Upper lobe of left lung (tissue), 6 donors: ENCODE data around the gene CUEDC1. TPM values are rescaled to one million over a fixed set of nuclear protein-coding genes. Genes with fewer than 3 reads are reported as not detected.

ENCODE experiments used
- ATAC-seq, 2 donors: fragments of 200-7000 bp; cut with Tn5 transposase; one replicate each; pipeline ENCODE4 v1.9.1; 2022; ENCODE audit warnings: mild to moderate bottlenecking in 2 of 2, moderate library complexity in 2 of 2; ENCODE audit not compliant: low FRiP score in 2 of 2
- DNase-seq, 2 donors: peaks; one replicate each; pipeline ENCODE4 v3.0.0-alpha.2; 2019 to 2020
- H3K27ac ChIP-seq, 4 donors: fragments of 200-600 bp; sonication (generic); one replicate each; pipeline ENCODE4 v1.5.1; 2016 to 2019
- H3K27me3 ChIP-seq, 4 donors: fragments of 200-600 bp; sonication (generic); one replicate each; pipeline ENCODE4 v1.5.1; 2017 to 2019
- H3K36me3 ChIP-seq, 4 donors: fragments of 200-600 bp; sonication (generic); one replicate each; pipeline ENCODE4 v1.5.1; 2016 to 2019
- H3K4me1 ChIP-seq, 4 donors: fragments of 200-600 bp; sonication (generic); one replicate each; pipeline ENCODE4 v1.5.1; 2018 to 2019
- H3K4me3 ChIP-seq, 4 donors: fragments of 200-600 bp; sonication (generic); one replicate each; pipeline ENCODE4 v1.5.1; 2017 to 2019; ENCODE audit warnings: mild to moderate bottlenecking in 2 of 4, moderate library complexity in 1 of 4
- H3K9me3 ChIP-seq, 4 donors: fragments of 200-600 bp; sonication (generic); one replicate each; pipeline ENCODE4 v1.5.1; 2018 to 2019
- EP300 ChIP-seq, 4 donors: sonication (generic); formaldehyde crosslinking; IDR thresholded peaks; one replicate each; pipeline ENCODE4 v1.5.1; 2017; ENCODE audit warnings: antibody characterized with exemption in 4 of 4, control low read depth in 2 of 4
- POLR2A ChIP-seq, 4 donors: fragments of 450-650 bp; IDR thresholded peaks; one replicate each; pipeline ENCODE4 v1.5.1; 2016 to 2017; ENCODE audit warnings: antibody characterized with exemption in 4 of 4, mild to moderate bottlenecking in 2 of 4
- POLR2AphosphoS5 ChIP-seq, 2 donors: sonication (generic); formaldehyde crosslinking; IDR thresholded peaks; one replicate each; pipeline ENCODE4 v1.5.1; 2017; ENCODE audit warnings: antibody characterized with exemption in 2 of 2
- WGBS, 2 donors: methylation state at CpG; one replicate each; pipeline ENCODE4 v1.1.5; 2017 to 2018; 5-methylcytosine and 5-hydroxymethylcytosine counted together
- total RNA-seq, 6 donors: library from RNA; depleted of rRNA in 4 of 6; stranded (reverse); fragments of >200 nt in 4 of 6; gene quantifications; one replicate each; pipeline versions ENCODE4 v1.1.0 to v1.2.1, GENCODE V29; 2016 to 2021
- TF ChIP-seq, protein P1 (sequence below), 6 experiments: fragments of 450-650 bp in 4 of 6; fragments of 200-600 bp in 2 of 6; sonication (generic) in 2 of 6; IDR thresholded peaks; one replicate each; pipeline ENCODE4 v1.5.1; 2016 to 2019; ENCODE audit warnings: antibody characterized with exemption in 6 of 6
- donor health status: DM: no; HTN: no; CAD: no; lungs with moderate emphysema.
- donor health status: DM: no; HTN: yes; CAD: no; lungs with severe emphysema.

Gene CUEDC1
- total RNA-seq, 6 donors from 2014 or later = 33.3 to 119 (median 54.4) TPM

- peak overlapping the region in 3 of 4 donors; percentile 18 to 49 (median 46) for H3K27ac ChIP-seq
- H3K4me1 ChIP-seq = peaks cover 20 to 53% (median 38%) of the 10 kb centered on the region in 4 donors
- WGBS, 2 donors = 72 to 79% methylated on average over 4 of the region's 4 CpGs
Observed at GRCh38 chr17:57929386-57929785, 25.8 kb downstream of the CUEDC1 start.

DNA sequence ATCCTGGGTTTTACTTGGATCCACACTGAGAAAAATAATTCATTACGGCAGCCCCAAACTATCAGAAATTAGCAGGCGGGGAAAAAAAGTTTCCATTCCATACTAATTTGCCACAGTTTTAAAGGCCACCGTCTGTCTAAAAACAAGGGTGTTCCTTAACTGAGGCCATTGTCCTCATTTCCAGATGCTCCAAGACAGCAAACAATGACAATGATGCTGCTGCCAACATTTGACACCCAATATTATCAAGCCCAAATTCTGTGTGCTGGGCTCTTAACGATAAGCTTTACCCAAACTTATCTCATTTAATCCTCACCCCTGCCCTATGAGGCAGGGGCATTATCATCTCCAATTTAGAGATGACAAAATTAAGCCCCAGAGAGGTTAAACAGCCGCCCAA, 26.3 kb downstream of the CUEDC1 start:
- Histone ChIP-seq H3K4me1 (peaks cover 20 to 53% (median 38%) of the 10 kb centered on the region in 4 donors), H3K9me3 (no peaks in the 10 kb centered on the region), H3K4me3 (no peak overlapping the region), H3K27ac (peak overlapping the region in 3 of 4 donors; percentile 18 to 49 (median 46)), H3K36me3 (no peaks in the 10 kb centered on the region), H3K27me3 (no peaks in the 10 kb centered on the region)
- no peak for ATAC-seq
- TF ChIP-seq EP300 (IDR thresholded peaks at IDR 0.05) = no peak
- TF ChIP-seq POLR2A (IDR thresholded peaks at IDR 0.05) = no peak
- TF ChIP-seq POLR2AphosphoS5 (IDR thresholded peaks at IDR 0.05) = no peak
- TF ChIP-seq, protein P1, sequence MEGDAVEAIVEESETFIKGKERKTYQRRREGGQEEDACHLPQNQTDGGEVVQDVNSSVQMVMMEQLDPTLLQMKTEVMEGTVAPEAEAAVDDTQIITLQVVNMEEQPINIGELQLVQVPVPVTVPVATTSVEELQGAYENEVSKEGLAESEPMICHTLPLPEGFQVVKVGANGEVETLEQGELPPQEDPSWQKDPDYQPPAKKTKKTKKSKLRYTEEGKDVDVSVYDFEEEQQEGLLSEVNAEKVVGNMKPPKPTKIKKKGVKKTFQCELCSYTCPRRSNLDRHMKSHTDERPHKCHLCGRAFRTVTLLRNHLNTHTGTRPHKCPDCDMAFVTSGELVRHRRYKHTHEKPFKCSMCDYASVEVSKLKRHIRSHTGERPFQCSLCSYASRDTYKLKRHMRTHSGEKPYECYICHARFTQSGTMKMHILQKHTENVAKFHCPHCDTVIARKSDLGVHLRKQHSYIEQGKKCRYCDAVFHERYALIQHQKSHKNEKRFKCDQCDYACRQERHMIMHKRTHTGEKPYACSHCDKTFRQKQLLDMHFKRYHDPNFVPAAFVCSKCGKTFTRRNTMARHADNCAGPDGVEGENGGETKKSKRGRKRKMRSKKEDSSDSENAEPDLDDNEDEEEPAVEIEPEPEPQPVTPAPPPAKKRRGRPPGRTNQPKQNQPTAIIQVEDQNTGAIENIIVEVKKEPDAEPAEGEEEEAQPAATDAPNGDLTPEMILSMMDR (IDR thresholded peaks at IDR 0.05) = no peak
- DNase-seq = no peak
- 75 to 76% methylated on average over 5 of the region's 5 CpGs for WGBS, 2 donors

More at GRCh38 chr17:57929386-57929785, 25.8 kb downstream of the CUEDC1 start:
- no peak for DNase-seq
- H3K36me3 ChIP-seq = no peaks in the 10 kb centered on the region
- H3K27me3 ChIP-seq = no peaks in the 10 kb centered on the region
- H3K9me3 ChIP-seq = no peaks in the 10 kb centered on the region
- TF ChIP-seq, protein P1 (IDR thresholded peaks at IDR 0.05) = no peak
- TF ChIP-seq POLR2A (IDR thresholded peaks at IDR 0.05) (no peak), POLR2AphosphoS5 (IDR thresholded peaks at IDR 0.05) (no peak), EP300 (IDR thresholded peaks at IDR 0.05) (no peak)
- H3K4me3 ChIP-seq = no peak overlapping the region
- peak in 1 of 2 donors; percentile 51 for ATAC-seq

GRCh38 chr17:57927048-57927723, 28.0 kb downstream of the CUEDC1 start:
- peaks cover 22 to 60% (median 43%) of the 10 kb centered on the region in 4 donors for H3K4me1 ChIP-seq
- peak in 1 of 2 donors; percentile 69 for ATAC-seq
- WGBS, 2 donors = 47 to 49% methylated on average over 5 of the region's 5 CpGs
- H3K27ac ChIP-seq = peak overlapping the region; percentile 17 to 43 (median 26)
- no peaks in the 10 kb centered on the region for H3K36me3 ChIP-seq
- peak in 1 of 2 donors; percentile 63 for DNase-seq
- no peak overlapping the region for H3K4me3 ChIP-seq
- no peaks in the 10 kb centered on the region for H3K27me3 ChIP-seq
- TF ChIP-seq POLR2A (IDR thresholded peaks at IDR 0.05) (no peak), POLR2AphosphoS5 (IDR thresholded peaks at IDR 0.05) (no peak), EP300 (IDR thresholded peaks at IDR 0.05) (no peak)
- TF ChIP-seq, protein P1 (IDR thresholded peaks at IDR 0.05) = no peak
- H3K9me3 ChIP-seq = no peaks in the 10 kb centered on the region

DNA sequence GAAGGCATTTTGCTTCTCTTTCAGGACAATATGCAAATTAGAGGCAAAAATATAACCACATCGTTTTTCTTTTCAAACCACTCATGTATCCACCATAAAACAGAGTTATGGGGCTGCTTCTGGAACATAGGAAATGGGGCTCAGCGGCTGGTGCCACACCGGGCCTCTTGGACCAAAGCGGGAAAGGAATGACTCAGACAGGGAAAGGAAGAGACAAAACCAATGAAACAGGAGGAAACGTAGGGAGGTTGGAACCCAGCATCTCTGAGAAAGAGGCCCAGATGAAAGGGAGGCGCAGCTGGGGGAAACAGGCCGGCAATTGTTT, 28.5 kb downstream of the CUEDC1 start:
- no peaks in the 10 kb centered on the region for H3K27me3 ChIP-seq
- H3K9me3 ChIP-seq = no peaks in the 10 kb centered on the region
- H3K4me3 ChIP-seq = no peak overlapping the region
- peak overlapping the region in 3 of 4 donors; percentile 17 to 43 (median 24) for H3K27ac ChIP-seq
- DNase-seq (no peak), ATAC-seq (no peak)
- peaks cover 27 to 65% (median 47%) of the 10 kb centered on the region in 4 donors for H3K4me1 ChIP-seq
- H3K36me3 ChIP-seq = no peaks in the 10 kb centered on the region
- 69 to 77% methylated on average over 7 of the region's 7 CpGs for WGBS, 2 donors
- no peak for TF ChIP-seq EP300 (IDR thresholded peaks at IDR 0.05)
- TF ChIP-seq POLR2A (IDR thresholded peaks at IDR 0.05) = no peak
- no peak for TF ChIP-seq POLR2AphosphoS5 (IDR thresholded peaks at IDR 0.05)
- TF ChIP-seq, protein P1 (IDR thresholded peaks at IDR 0.05) = no peak
